GM23338 (cell line): ENCODE data around the gene PIGC. TPM values are rescaled to one million over a fixed set of nuclear protein-coding genes. Genes with fewer than 3 reads are reported as not detected.

Source experiments
- ATAC-seq: fragments of 200-7000 bp; cut with Tn5 transposase; 3 replicates; pipeline ENCODE4 v1.9.1; 2020
- DNase-seq: peaks from one replicate; pipeline ENCODE4 v3.0.0-alpha.2; 2015; ENCODE audit warnings: low spot score
- H2AFZ ChIP-seq: fragments of 200-600 bp; sonication (generic); 2 replicates; pipeline ENCODE4 v1.8.0; 2016; ENCODE audit warnings: antibody characterized with exemption, mild to moderate bottlenecking, moderate library complexity
- H3F3A ChIP-seq: fragments of 200-600 bp; sonication (generic); replicated peaks from 2 replicates; pipeline ENCODE4 v1.8.0; 2017; ENCODE audit warnings: antibody characterized with exemption, mixed run types, low read depth
- H3K27ac ChIP-seq: fragments of 200-600 bp; sonication (generic); 2 replicates; pipeline ENCODE4 v1.6.1; 2016; ENCODE audit warnings: low read depth
- H3K27me3 ChIP-seq: fragments of 200-600 bp; sonication (generic); 2 replicates; pipeline ENCODE4 v1.8.0; 2016; ENCODE audit warnings: mild to moderate bottlenecking, mixed run types, moderate library complexity; ENCODE audit not compliant: insufficient read depth
- H3K36me3 ChIP-seq: fragments of 200-600 bp; sonication (generic); 2 replicates; pipeline ENCODE4 v1.8.0; 2016; ENCODE audit warnings: mild to moderate bottlenecking; ENCODE audit not compliant: insufficient read depth
- H3K4me1 ChIP-seq: fragments of 200-600 bp; sonication (generic); 2 replicates; pipeline ENCODE4 v1.8.0; 2016; ENCODE audit warnings: mild to moderate bottlenecking, moderate library complexity; ENCODE audit not compliant: insufficient read depth
- H3K4me2 ChIP-seq: fragments of 200-600 bp; sonication (generic); 2 replicates; pipeline ENCODE4 v1.7.1; 2017; ENCODE audit warnings: mixed run types
- H3K4me3 ChIP-seq: fragments of 200-600 bp; sonication (generic); 2 replicates; pipeline ENCODE4 v1.6.1; 2016; ENCODE audit warnings: mixed run types
- H3K79me2 ChIP-seq: fragments of 200-600 bp; sonication (generic); replicated peaks from 2 replicates; pipeline ENCODE4 v1.8.0; 2017; ENCODE audit warnings: mild to moderate bottlenecking; ENCODE audit not compliant: insufficient read depth
- H3K9me2 ChIP-seq: fragments of 200-600 bp; sonication (generic); 2 replicates; pipeline ENCODE4 v1.8.0; 2017; ENCODE audit not compliant: insufficient read depth
- H4K20me1 ChIP-seq: fragments of 200-600 bp; sonication (generic); replicated peaks from 2 replicates; pipeline ENCODE4 v1.8.0; 2017; ENCODE audit warnings: mild to moderate bottlenecking; ENCODE audit not compliant: insufficient read depth
- H3K27ac Mint-ChIP-seq: 2 replicates; pipeline ENCODE4 v1.8.0; 2020; ENCODE audit warnings: inconsistent platforms, mild to moderate bottlenecking, moderate library complexity, mixed read lengths
- H3K27me3 Mint-ChIP-seq: 3 replicates; pipeline ENCODE4 v1.8.0; 2022; ENCODE audit warnings: low read depth, mild to moderate bottlenecking, moderate library complexity, mixed read lengths, inconsistent platforms; ENCODE audit not compliant: insufficient read depth, poor library complexity
- H3K36me3 Mint-ChIP-seq: 3 replicates; pipeline ENCODE4 v1.8.0; 2021; ENCODE audit warnings: low read depth, mild to moderate bottlenecking, inconsistent platforms, moderate library complexity, mixed read lengths
- H3K4me1 Mint-ChIP-seq: 3 replicates; pipeline ENCODE4 v1.8.0; 2020; ENCODE audit warnings: mild to moderate bottlenecking, inconsistent platforms, mixed read lengths
- H3K4me3 Mint-ChIP-seq: 3 replicates; pipeline ENCODE4 v1.8.0; 2021; ENCODE audit warnings: moderate library complexity, mild to moderate bottlenecking, inconsistent platforms, mixed read lengths
- H3K9me3 Mint-ChIP-seq: 3 replicates; pipeline ENCODE4 v1.8.0; 2020; ENCODE audit warnings: moderate library complexity, mild to moderate bottlenecking, inconsistent platforms, mixed read lengths
- CREB1 ChIP-seq: fragments of 250-450 bp; sonication (Bioruptor Pico); IDR thresholded peaks from 2 replicates; pipeline ENCODE4 v1.5.0; 2020; ENCODE audit warnings: low read depth, mild to moderate bottlenecking, moderate library complexity
- CTCF ChIP-seq, 2 experiments: fragments of 200-600 bp in 1 of 2; sonication (generic) in 1 of 2; conservative IDR thresholded peaks; 2 replicates each; pipeline versions ENCODE4 v1.5.1 to v1.6.1; 2016 to 2017; ENCODE audit warnings: antibody characterized with exemption in 2 of 2, low read depth in 2 of 2, mild to moderate bottlenecking in 2 of 2, moderate library complexity in 1 of 2
- ETS1 ChIP-seq: IDR thresholded peaks from 2 replicates; pipeline ENCODE4 v1.6.1; 2016; ENCODE audit warnings: antibody characterized with exemption
- EZH2 ChIP-seq: fragments of 200-600 bp; sonication (generic); IDR thresholded peaks from one replicate; pipeline ENCODE4 v1.8.0; 2017; ENCODE audit warnings: antibody characterized with exemption, mild to moderate bottlenecking, low read depth; ENCODE audit not compliant: unreplicated experiment
- EZH2phosphoT487 ChIP-seq: fragments of 200-600 bp; sonication (generic); IDR thresholded peaks from one replicate; pipeline ENCODE4 v1.8.1; 2018; ENCODE audit warnings: antibody characterized with exemption; ENCODE audit not compliant: unreplicated experiment
- JUNB ChIP-seq: IDR thresholded peaks from one replicate; pipeline ENCODE4 v1.6.1; 2016; ENCODE audit warnings: antibody characterized with exemption; ENCODE audit not compliant: unreplicated experiment
- NANOG ChIP-seq: IDR thresholded peaks from 2 replicates; pipeline ENCODE4 v1.6.1; 2016; ENCODE audit warnings: antibody characterized with exemption, borderline replicate concordance
- POLR2AphosphoS5 ChIP-seq: IDR thresholded peaks from 2 replicates; pipeline ENCODE4 v1.6.1; 2016; ENCODE audit warnings: antibody characterized with exemption, low read depth
- REST ChIP-seq: IDR thresholded peaks from one replicate; pipeline ENCODE4 v1.6.1; 2018; ENCODE audit warnings: antibody characterized with exemption; ENCODE audit not compliant: unreplicated experiment
- STAT1 ChIP-seq: IDR thresholded peaks from one replicate; pipeline ENCODE4 v1.6.1; 2016; ENCODE audit warnings: antibody characterized with exemption; ENCODE audit not compliant: unreplicated experiment
- ZNF114 ChIP-seq: fragments of 250-450 bp; sonication (Bioruptor Pico); IDR thresholded peaks from 2 replicates; pipeline ENCODE4 v1.5.0; 2020; ENCODE audit warnings: mild to moderate bottlenecking, moderate library complexity
- ZNF331 ChIP-seq: fragments of 250-450 bp; sonication (Bioruptor Pico); IDR thresholded peaks from 2 replicates; pipeline ENCODE4 v1.5.0; 2020; ENCODE audit warnings: low read depth, mild to moderate bottlenecking, moderate library complexity
- ZNF462 ChIP-seq: fragments of 250-450 bp; sonication (Bioruptor Pico); IDR thresholded peaks from 2 replicates; pipeline ENCODE4 v1.5.0; 2020; ENCODE audit warnings: mild to moderate bottlenecking, moderate library complexity
- polyA plus RNA-seq: library from polyadenylated mRNA; unstranded; fragments of >200 nt; fragmentation: Nextera tagmentation; extraction: Ambion mirVana; gene quantifications from 2 replicates; pipeline ENCODE4 v1.2.1, GENCODE V29; 2016
- total RNA-seq: library from RNA; depleted of rRNA; stranded (reverse); fragments of >200 nt; shearing (Covaris generic); gene quantifications from 2 replicates; pipeline ENCODE4 v1.2.3, GENCODE V29; 2014

PIGC gene
- total and polyA plus RNA-seq, 2 experiments from 2014 or later: 22.5 to 28.1 TPM

GRCh38 chr1:172431204-172431603 is 12.7 kb downstream of the PIGC start:
- no peak overlapping the region for H3K4me2 ChIP-seq

More at GRCh38 chr1:172431204-172431603, 12.7 kb downstream of the PIGC start:
- H2AFZ ChIP-seq: 0 out of 2 replicates have a peak overlapping the region, but pooled peaks have one; percentile 32
- ATAC-seq (no peak), DNase-seq (no peak)
- peaks cover 10% of the 10 kb centered on the region; the same call in 1 of the 2 replicates for H3K4me1 ChIP-seq
- Mint-ChIP-seq H3K27me3 (peaks cover 2% of the 10 kb centered on the region), H3K9me3 (no peaks in the 10 kb centered on the region; the same call in 1 of the 3 replicates), H3K4me1 (peaks cover 9% of the 10 kb centered on the region; the same call in 2 of the 3 replicates), H3K4me3 (no peak overlapping the region), H3K27ac (no peak overlapping the region), H3K36me3 (no peaks in the 10 kb centered on the region)
- H3K36me3 ChIP-seq: no peaks in the 10 kb centered on the region
- H3K9me2 ChIP-seq: no peaks in the 10 kb centered on the region
- H3K4me3 ChIP-seq: no peak overlapping the region
- no peaks in the 10 kb centered on the region for H3F3A ChIP-seq
- no peak overlapping the region for H3K27ac ChIP-seq
- H4K20me1 ChIP-seq: no peaks in the 10 kb centered on the region
- H3K79me2 ChIP-seq: no peaks in the 10 kb centered on the region
- TF ChIP-seq REST (no peak), CTCF (conservative IDR thresholded peaks at IDR 0.05; ENCODE audit: low read depth in 2 of 2) (no peak), ZNF462 (CRISPR knock-in tag) (no peak), ZNF114 (CRISPR knock-in tag) (no peak), CREB1 (CRISPR knock-in tag) (no peak), ETS1 (no peak), NANOG (no peak), EZH2 (no peak), EZH2phosphoT487 (no peak), JUNB (no peak), POLR2AphosphoS5 (no peak), STAT1 (no peak), ZNF331 (CRISPR knock-in tag) (no peak)
- H3K27me3 ChIP-seq: no peaks in the 10 kb centered on the region
